Stimulated activated CD8-positive, alpha-beta memory T cell treated with anti-CD3 and anti-CD28 coated beads, Interleukin-15, amount 100 ng/mL, for 24 hours (primary cell): ENCODE results near the gene SIT1.

Experiments used
- DNase-seq: peaks from one replicate; pipeline ENCODE4 v3.0.0-alpha.2; 2020; ENCODE audit warnings: low read depth

Gene SIT1

DNA sequence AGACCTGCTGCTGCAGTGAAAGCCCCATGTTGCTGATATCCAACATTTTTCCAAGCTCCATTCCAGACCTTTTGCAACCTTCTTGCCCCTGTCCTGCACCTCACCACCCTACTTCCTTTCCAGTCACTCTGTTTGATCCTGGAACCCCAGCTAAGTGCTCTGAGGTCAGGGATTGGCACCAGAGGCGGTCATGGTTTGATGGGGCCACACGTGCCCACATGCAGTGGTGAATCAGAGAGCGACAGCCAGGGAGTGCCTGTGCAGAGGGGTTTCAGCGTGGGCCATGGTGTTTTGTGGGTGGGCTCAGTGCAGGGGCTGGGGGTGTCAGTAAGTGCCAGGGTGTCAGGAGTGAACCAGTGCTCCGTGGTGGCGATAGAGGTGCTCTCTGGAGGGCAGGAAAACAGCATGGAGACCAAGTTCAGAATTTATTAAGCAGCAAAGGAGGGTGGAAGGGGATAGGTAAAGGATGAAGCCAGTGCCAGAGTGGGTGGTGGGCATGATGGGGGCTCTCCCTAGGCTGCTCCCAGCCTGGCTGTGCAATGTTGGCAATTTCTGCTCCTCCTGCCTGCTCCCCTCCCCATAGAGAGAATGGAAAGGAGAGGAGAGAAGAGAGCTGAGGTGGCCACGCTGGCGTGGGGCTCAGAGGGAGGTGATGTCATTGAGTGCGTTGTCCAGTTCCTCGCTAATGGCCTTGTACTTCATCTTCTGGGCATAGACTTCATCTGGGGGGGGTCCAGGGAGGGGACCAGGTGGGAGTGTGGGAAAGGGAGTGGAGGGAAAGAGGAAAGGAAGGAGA is 32.0 kb upstream of the SIT1 start:
- no peak for DNase-seq

GRCh38 chr9:35682051-35682450 is 31.3 kb upstream of the SIT1 start:
- DNase-seq = no peak

GRCh38 chr9:35681341-35682002 is 30.7 kb upstream of the SIT1 start:
- DNase-seq = no peak

- DNase-seq = no peak
Observed at GRCh38 chr9:35680331-35681105, 29.8 kb upstream of the SIT1 start.

- no peak for DNase-seq
Observed at GRCh38 chr9:35679766-35680330, 29.1 kb upstream of the SIT1 start.

- no peak for DNase-seq
Observed at GRCh38 chr9:35679091-35679490, 28.4 kb upstream of the SIT1 start.

DNA sequence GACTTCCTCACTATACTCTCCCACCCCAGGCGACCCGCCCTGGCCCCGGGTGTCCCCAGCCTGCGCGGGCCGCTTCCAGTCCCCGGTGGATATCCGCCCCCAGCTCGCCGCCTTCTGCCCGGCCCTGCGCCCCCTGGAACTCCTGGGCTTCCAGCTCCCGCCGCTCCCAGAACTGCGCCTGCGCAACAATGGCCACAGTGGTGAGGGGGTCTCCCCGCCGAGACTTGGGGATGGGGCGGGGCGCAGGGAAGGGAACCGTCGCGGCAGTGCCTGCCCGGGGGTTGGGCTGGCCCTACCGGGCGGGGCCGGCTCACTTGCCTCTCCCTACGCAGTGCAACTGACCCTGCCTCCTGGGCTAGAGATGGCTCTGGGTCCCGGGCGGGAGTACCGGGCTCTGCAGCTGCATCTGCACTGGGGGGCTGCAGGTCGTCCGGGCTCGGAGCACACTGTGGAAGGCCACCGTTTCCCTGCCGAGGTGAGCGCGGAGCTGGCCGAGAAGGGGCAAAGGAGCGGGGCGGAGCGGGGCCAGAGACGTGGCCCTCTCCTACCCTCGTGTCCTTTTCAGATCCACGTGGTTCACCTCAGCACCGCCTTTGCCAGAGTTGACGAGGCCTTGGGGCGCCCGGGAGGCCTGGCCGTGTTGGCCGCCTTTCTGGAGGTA is 25.1 kb upstream of the SIT1 start:
- no peak for DNase-seq

GRCh38 chr9:35675204-35675603 is 24.5 kb upstream of the SIT1 start:
- DNase-seq = no peak

DNA sequence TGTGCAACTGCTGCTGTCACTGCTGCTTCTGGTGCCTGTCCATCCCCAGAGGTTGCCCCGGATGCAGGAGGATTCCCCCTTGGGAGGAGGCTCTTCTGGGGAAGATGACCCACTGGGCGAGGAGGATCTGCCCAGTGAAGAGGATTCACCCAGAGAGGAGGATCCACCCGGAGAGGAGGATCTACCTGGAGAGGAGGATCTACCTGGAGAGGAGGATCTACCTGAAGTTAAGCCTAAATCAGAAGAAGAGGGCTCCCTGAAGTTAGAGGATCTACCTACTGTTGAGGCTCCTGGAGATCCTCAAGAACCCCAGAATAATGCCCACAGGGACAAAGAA is 23.3 kb upstream of the SIT1 start:
- DNase-seq = no peak

GRCh38 chr9:35673132-35674024 is 22.6 kb upstream of the SIT1 start, which contains the start of gene CA9:
Gene CA9, plus strand, starts transcription at chr9:35673928. Its CDS starts 32 bp downstream, at chr9:35673960.
- DNase-seq = no peak

- no peak for DNase-seq
Observed at GRCh38 chr9:35669331-35670145, 18.8 kb upstream of the SIT1 start.

DNA sequence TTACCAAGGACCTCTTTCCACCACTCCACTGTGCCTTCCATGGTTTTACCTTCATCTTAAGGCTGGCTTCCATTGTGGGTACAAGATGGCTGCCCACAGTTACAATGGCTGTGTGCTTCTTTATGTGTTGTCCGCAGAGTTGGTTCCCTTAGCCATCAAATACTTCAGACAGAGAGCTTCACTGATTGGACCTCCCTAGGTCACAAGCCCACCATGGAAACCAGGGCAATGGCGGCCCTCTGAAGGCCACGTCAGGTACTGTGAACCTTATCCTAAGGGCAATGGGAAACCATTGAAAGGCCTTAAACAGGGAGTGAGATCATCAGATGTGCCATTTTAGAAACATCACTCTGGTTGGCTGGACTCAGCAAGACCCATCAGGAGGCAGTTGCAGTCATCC is 17.2 kb upstream of the SIT1 start:
- DNase-seq = no peak

- DNase-seq = no peak
Observed at GRCh38 chr9:35666549-35666948, 15.8 kb upstream of the SIT1 start.

DNA sequence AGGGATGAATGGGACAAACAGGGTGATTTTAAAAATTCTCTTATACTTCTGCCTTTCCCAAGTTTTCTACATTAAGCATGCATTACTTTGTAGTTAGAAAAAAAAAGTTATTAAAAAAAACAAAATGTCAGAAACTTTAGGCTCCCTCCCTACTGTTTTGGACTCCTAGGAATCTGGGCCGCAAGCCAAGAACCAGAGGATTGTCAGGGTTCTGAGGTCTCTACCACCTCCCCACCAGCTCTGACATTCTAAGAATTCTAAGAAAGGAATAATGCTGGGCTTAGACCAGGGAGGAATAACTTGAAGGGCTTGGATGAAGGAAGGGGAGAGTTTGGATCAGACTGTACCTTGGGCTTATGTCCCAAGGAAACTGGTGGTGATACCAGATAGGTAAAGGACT is 15.3 kb upstream of the SIT1 start:
- DNase-seq = no peak

GRCh38 chr9:35665471-35665818 is 14.7 kb upstream of the SIT1 start:
- no peak for DNase-seq

DNA sequence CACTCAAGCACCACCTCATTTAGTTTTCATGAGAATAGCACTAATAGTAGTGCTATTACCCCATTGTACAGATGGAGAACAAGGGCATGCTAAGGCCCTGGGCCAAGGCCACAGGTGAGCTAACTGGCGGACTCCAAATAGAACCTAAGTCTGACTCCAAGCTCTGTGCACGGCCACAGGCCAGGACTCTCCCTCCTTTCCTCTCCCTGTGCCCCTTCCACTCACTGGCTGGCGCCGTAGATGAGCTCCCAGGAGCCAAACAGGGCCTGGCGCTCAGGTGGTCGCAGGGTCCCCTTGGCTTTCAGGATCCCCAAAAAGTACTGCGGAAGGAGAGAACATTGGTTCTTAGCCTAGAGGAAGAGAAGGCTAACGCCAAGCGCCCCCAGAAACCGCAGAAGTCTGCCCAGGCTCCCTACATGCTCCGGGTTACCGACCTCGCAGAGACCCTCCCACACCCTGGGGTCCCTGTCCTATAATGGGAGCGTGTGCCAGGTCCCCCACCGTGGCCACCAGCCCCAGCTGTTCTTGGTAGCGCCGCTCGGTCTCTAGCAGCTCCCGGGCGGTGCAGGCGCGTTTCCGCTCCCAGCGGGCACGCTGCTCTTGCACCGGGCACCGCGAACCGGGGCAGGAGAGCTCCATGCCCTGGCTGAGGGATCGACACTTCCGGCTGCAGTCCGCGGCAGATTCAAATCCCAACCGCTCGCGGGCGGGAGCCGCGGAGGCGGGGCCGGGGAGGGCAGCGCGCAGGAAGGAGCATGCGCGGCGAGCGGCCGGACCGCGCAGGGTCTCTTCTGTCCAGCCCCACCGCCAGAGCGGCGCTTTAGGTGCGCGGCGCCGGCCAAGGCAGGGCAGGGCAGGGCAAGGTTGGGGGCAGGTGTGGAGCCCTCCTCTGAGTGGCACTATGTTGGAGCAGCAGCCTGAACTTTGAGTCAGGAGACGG is 14.1 kb upstream of the SIT1 start, which contains the start of gene ARHGEF39:
TSS of gene ARHGEF39 (minus strand) at position 665 of the 940 bp plus-strand sequence. CDS start at position 639, 26 bp downstream.
- no peak for DNase-seq

DNA sequence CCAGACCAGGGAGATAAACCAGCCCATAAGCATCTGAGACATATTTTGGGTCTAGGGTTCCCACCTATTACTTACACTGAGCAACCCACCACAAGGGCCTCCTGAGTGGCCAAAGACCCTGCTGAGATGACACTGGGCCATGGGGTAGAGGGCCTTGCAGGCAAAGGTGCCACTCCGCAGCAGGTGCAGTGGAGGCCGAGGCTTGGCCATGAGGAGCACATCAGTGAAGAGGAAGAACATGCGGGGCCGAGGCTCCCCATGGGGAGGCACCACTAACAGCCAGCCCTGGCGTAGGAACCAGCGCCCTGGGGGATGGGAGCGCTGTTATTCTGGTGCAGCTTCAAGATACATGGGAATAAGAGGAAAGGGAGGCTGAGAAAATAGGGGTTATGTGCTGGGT is 11.7 kb upstream of the SIT1 start:
- DNase-seq = no peak

GRCh38 chr9:35661756-35662350 is 11.1 kb upstream of the SIT1 start:
- no peak for DNase-seq
